ENCODE measurements around the gene MEIOSIN. TPM values are rescaled to one million over a fixed set of nuclear protein-coding genes. Genes with fewer than 3 reads are reported as not detected.

The MEIOSIN gene
- total RNA-seq, 4 donors from 2014 or later = not detected

- no peak overlapping the region for H3K27ac ChIP-seq
- intact Hi-C loops (cut with DNase I; ENCODE audit: low total_unique reads) = no loop called here
- DNase-seq = no peak
Measured at GRCh38 chr19:45805719-45806118, 72.5 kb downstream of the MEIOSIN start.

GRCh38 chr19:45809643-45810159 lies 76.5 kb downstream of the MEIOSIN start:
- WGBS, 2 donors (ENCODE audit: low coverage in 1 of 2) = 25% methylated on average over 7 of the region's 7 CpGs; no CpG with 5 or more reads in 1 of the 2 donors
- Histone ChIP-seq H3K36me3 (no peaks in the 10 kb centered on the region), H3K4me1 (peaks cover 0 to 5% (median 2%) of the 10 kb centered on the region in 4 donors), H3K27ac (no peak overlapping the region), H3K27me3 (no peaks in the 10 kb centered on the region), H3K4me3 (no peak overlapping the region), H3K9me3 (no peaks in the 10 kb centered on the region)
- in situ Hi-C loops (cut with MboI; ENCODE audit: low pct_ligation_motif_present in 1 of 4, low pct_unique_long_range_greater_than_20kb in 1 of 4, low sequenced_read_pairs in 3 of 4) (no loop called here), intact Hi-C loops (cut with DNase I; ENCODE audit: low total_unique reads) (no loop called here)
- TF ChIP-seq EP300 (IDR thresholded peaks at IDR 0.05; ENCODE audit: low read depth) (no peak), POLR2AphosphoS5 (IDR thresholded peaks at IDR 0.05) (no peak), POLR2A (IDR thresholded peaks at IDR 0.05) (no peak), CTCF (IDR thresholded peaks at IDR 0.05) (no peak)
- no peak for DNase-seq

More at GRCh38 chr19:45805719-45806118, 72.5 kb downstream of the MEIOSIN start:
- Histone ChIP-seq H3K4me1 (peaks cover 0 to 5% (median 2%) of the 10 kb centered on the region in 4 donors), H3K27me3 (peaks cover 5% of the 10 kb centered on the region), H3K36me3 (no peaks in the 10 kb centered on the region), H3K4me3 (no peak overlapping the region), H3K9me3 (no peaks in the 10 kb centered on the region)
- TF ChIP-seq POLR2AphosphoS5 (IDR thresholded peaks at IDR 0.05) (no peak), POLR2A (IDR thresholded peaks at IDR 0.05) (no peak), CTCF (IDR thresholded peaks at IDR 0.05) (no peak), EP300 (IDR thresholded peaks at IDR 0.05; ENCODE audit: low read depth) (no peak)
- in situ Hi-C loops (cut with MboI; ENCODE audit: low pct_ligation_motif_present in 1 of 4, low pct_unique_long_range_greater_than_20kb in 1 of 4, low sequenced_read_pairs in 3 of 4) = no loop called here

GRCh38 chr19:45812297-45812696 lies 79.1 kb downstream of the MEIOSIN start:
- Histone ChIP-seq H3K27me3 (no peaks in the 10 kb centered on the region), H3K36me3 (no peaks in the 10 kb centered on the region), H3K4me1 (peaks cover 0 to 20% (median 6%) of the 10 kb centered on the region in 4 donors), H3K27ac (no peak overlapping the region), H3K4me3 (no peak overlapping the region), H3K9me3 (no peaks in the 10 kb centered on the region)
- in situ Hi-C loops (cut with MboI; ENCODE audit: low pct_ligation_motif_present in 1 of 4, low pct_unique_long_range_greater_than_20kb in 1 of 4, low sequenced_read_pairs in 3 of 4) (no loop called here), intact Hi-C loops (cut with DNase I; ENCODE audit: low total_unique reads) (no loop called here)
- 82 to 84% methylated on average over 2 to 6 of the region's 6 CpGs for WGBS, 2 donors (ENCODE audit: low coverage in 1 of 2)
- DNase-seq = no peak
- TF ChIP-seq CTCF (IDR thresholded peaks at IDR 0.05) (no peak), EP300 (IDR thresholded peaks at IDR 0.05; ENCODE audit: low read depth) (no peak), POLR2AphosphoS5 (IDR thresholded peaks at IDR 0.05) (no peak), POLR2A (IDR thresholded peaks at IDR 0.05) (no peak)

Other genes with a start within 250 kb of the MEIOSIN start
- 10 to 100 TPM in 1 of 4 donors, 1 to 10 TPM in 1, not detected in 2; 5.7 to 13.5 TPM for gene RTN2, start 236.4 kb upstream of the MEIOSIN start, total RNA-seq
- 1 to 10 TPM in 2 of 4 donors, under 1 TPM in 1, not detected in 1; 1.00 to 4.3 (median 1.4) TPM for gene PPM1N, start 235.0 kb upstream of the MEIOSIN start, total RNA-seq
- gene VASP, start 226.0 kb upstream of the MEIOSIN start, total RNA-seq = 100 to 1,000 TPM; 167 to 465 (median 204) TPM
- gene OPA3, start 148.6 kb upstream of the MEIOSIN start, total RNA-seq = 10 to 100 TPM in 1 of 4 donors, 1 to 10 TPM in 3; 6.7 to 10.8 (median 8.6) TPM
- gene GPR4, start 131.2 kb upstream of the MEIOSIN start, total RNA-seq = 1 to 10 TPM in 1 of 4 donors, under 1 TPM in 3; 0.27 to 1.4 (median 0.43) TPM
- 10 to 100 TPM; 40.8 to 64.3 (median 60.0) TPM for gene EML2, start 94.0 kb upstream of the MEIOSIN start, total RNA-seq
- gene GIPR, start 65.2 kb upstream of the MEIOSIN start, total RNA-seq = 10 to 100 TPM; 10.1 to 40.4 (median 14.1) TPM
- gene SNRPD2, start 41.5 kb upstream of the MEIOSIN start, total RNA-seq = 100 to 1,000 TPM in 2 of 4 donors, 10 to 100 TPM in 2; 39.3 to 407 (median 93.4) TPM
- 10 to 100 TPM in 1 of 4 donors, 1 to 10 TPM in 2, under 1 TPM in 1; 0.75 to 17.3 (median 7.2) TPM for gene QPCTL, start 40.8 kb upstream of the MEIOSIN start, total RNA-seq
- gene FBXO46, start 2.5 kb upstream of the MEIOSIN start, total RNA-seq = 10 to 100 TPM; 14.1 to 40.8 (median 19.6) TPM
- gene SIX5, start 35.8 kb downstream of the MEIOSIN start, total RNA-seq = 10 to 100 TPM in 2 of 4 donors, 1 to 10 TPM in 2; 6.7 to 40.4 (median 9.7) TPM
- gene DMPK, start 49.1 kb downstream of the MEIOSIN start, total RNA-seq = 100 to 1,000 TPM in 2 of 4 donors, 10 to 100 TPM in 2; 19.1 to 237 (median 69.2) TPM
- 10 to 100 TPM; 26.8 to 72.9 (median 54.8) TPM for gene DMWD, start 59.4 kb downstream of the MEIOSIN start, total RNA-seq
- 1 to 10 TPM in 1 of 4 donors, not detected in 3; 1.1 TPM for gene RSPH6A, start 81.9 kb downstream of the MEIOSIN start, total RNA-seq
- gene SYMPK, start 129.7 kb downstream of the MEIOSIN start, total RNA-seq = 100 to 1,000 TPM in 2 of 4 donors, 10 to 100 TPM in 2; 35.2 to 189 (median 81.9) TPM
- 10 to 100 TPM in 2 of 4 donors, 1 to 10 TPM in 2; 1.9 to 24.4 (median 9.2) TPM for gene FOXA3, start 130.9 kb downstream of the MEIOSIN start, total RNA-seq
- gene IRF2BP1, start 152.7 kb downstream of the MEIOSIN start, total RNA-seq = 10 to 100 TPM; 24.9 to 34.1 (median 29.5) TPM
- 10 to 100 TPM in 2 of 4 donors, 1 to 10 TPM in 2; 5.5 to 26.9 (median 8.9) TPM for gene MYPOP, start 169.2 kb downstream of the MEIOSIN start, total RNA-seq
- gene NANOS2, start 181.3 kb downstream of the MEIOSIN start, total RNA-seq = not detected
- 1 to 10 TPM in 1 of 4 donors, under 1 TPM in 2, not detected in 1; 0.41 to 2.2 (median 1.00) TPM for gene NOVA2, start 240.4 kb downstream of the MEIOSIN start, total RNA-seq

Measured in transverse colon (tissue), 4 donors.